Activated CD8-positive, alpha-beta T cell treated with anti-CD3 and anti-CD28 coated beads, Interleukin-2, amount 10 ng/mL, durations not matched to agents 7 days and 5 days (primary cell): Measurements from ENCODE around the gene TDP1. TPM values are rescaled to one million over a fixed set of nuclear protein-coding genes. Genes with fewer than 3 reads are reported as not detected.

Experiments used
- ATAC-seq: fragments of 150-1000 bp; cut with Tn5 transposase; one replicate; pipeline ENCODE4 v1.10.0; 2021; ENCODE audit warnings: moderate library complexity
- CTCF ChIA-PET: fragments of 350-600 bp; sonication (Branson Sonifier 250); formaldehyde crosslinking; loops from one replicate; lab custom pipeline; 2021; ENCODE audit warnings: antibody characterized with exemption; lab: Charles Lee
- POLR2A ChIA-PET: fragments of 350-600 bp; sonication (Branson Sonifier 250); formaldehyde crosslinking; loops from one replicate; lab custom pipeline; 2021; ENCODE audit warnings: antibody characterized with exemption; lab: Charles Lee
- DNase-seq: peaks from one replicate; pipeline ENCODE4 v3.0.0-alpha.2; 2020
- H3K27ac Mint-ChIP-seq: one replicate; pipeline ENCODE4 v1.8.0; 2021; ENCODE audit warnings: mild to moderate bottlenecking, mixed read lengths
- H3K27me3 Mint-ChIP-seq: one replicate; pipeline ENCODE4 v1.8.0; 2021; ENCODE audit warnings: low read depth, mixed read lengths
- H3K36me3 Mint-ChIP-seq: one replicate; pipeline ENCODE4 v1.8.0; 2021; ENCODE audit warnings: low read depth, mixed read lengths
- H3K4me1 Mint-ChIP-seq: one replicate; pipeline ENCODE4 v1.8.0; 2021; ENCODE audit warnings: low read depth, mixed read lengths
- H3K4me3 Mint-ChIP-seq: one replicate; pipeline ENCODE4 v1.8.0; 2021; ENCODE audit warnings: mild to moderate bottlenecking, mixed read lengths
- H3K9me3 Mint-ChIP-seq: one replicate; pipeline ENCODE4 v1.8.0; 2022; ENCODE audit warnings: mixed read lengths; ENCODE audit not compliant: insufficient read depth
- total RNA-seq, 2 experiments: library from RNA; stranded (reverse); gene quantifications; one replicate each; pipeline ENCODE4 v1.2.3, GENCODE V29; 2021

Gene TDP1
- total RNA-seq, result 10 to 100 TPM; 82.0 to 89.7 TPM

DNA sequence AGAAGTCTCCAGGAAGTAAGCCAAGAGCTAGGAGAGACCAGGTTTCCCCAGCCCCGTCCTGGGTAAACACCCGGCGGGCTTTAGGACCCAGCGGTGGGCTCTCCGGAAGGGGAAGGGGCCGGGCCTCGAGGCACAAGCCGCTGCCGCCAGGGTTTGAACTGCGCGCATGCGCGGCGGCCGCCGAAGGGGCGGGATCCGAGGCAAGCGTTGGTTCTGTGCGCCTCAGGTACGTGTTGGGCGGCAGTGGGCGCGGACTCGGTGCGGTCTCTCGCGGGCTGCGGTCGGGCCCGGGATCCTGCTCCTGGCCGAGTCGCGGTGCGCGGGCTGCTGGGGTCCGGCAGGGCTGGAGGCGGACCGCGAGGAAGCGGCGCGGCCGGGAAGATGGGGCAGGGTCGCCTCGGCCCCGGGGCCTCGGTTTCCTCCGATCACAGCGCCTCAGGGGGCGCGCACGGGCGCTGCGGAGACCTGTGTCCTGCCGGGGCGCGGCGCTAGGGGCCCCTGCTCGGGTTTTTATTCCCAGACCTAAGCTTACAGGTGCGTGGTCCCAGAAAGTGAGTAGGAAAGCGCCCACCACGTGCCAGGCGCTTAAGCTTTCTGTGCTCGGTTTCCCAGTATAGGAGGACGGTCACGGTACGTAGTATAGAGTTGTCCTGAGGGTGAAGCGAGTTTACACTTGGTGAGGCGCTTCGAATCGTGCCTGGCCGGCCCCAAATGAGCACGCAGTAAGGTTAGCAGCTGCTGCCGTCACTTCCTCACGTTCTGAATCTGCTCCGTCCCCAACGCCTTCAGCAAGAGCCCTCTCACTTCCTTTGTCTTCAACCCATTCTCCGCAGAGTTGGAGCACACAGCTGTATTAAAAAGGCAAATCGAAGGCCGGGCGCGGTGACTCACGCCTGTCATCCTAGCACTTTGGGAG, at the start of gene TDP1:
Gene TDP1 (plus strand): TSS at position 183 of the 916 bp plus-strand sequence. CDS start 7,188 bp downstream, outside the sequence.
- DNase-seq (peak; percentile 98), ATAC-seq (peak; percentile 69)
- H3K27me3 Mint-ChIP-seq, result no peaks in the 10 kb centered on the region
- peak within 1 kb of the TSS; percentile 98 for H3K27ac Mint-ChIP-seq
- ChIA-PET CTCF (interaction anchor here (1.8 to 12.5 kb wide), 3 partner anchors 17 to 280 kb away, joined by 7 to 96 read pairs (median 34); no protein-coding TSS in a partner anchor), POLR2A (interaction anchor here (0.6 to 2.1 kb wide), 13 partner anchors 9 to 800 kb away, joined by 3 to 13 read pairs (median 4); partner anchors contain the start of genes CALM1 and PSMC1)
- peaks cover 4% of the 10 kb centered on the region for H3K9me3 Mint-ChIP-seq
- H3K36me3 Mint-ChIP-seq, result peaks cover 42% of the 10 kb centered on the region
- H3K4me1 Mint-ChIP-seq, result peaks cover 56% of the 10 kb centered on the region
- peak within 1 kb of the TSS; percentile 99 for H3K4me3 Mint-ChIP-seq

- POLR2A ChIA-PET, result no interaction called here
- Mint-ChIP-seq H3K27me3 (peaks cover 3% of the 10 kb centered on the region), H3K9me3 (no peaks in the 10 kb centered on the region)
Observed at GRCh38 chr14:89906000-89906399, 49.7 kb upstream of the TDP1 start.

DNA sequence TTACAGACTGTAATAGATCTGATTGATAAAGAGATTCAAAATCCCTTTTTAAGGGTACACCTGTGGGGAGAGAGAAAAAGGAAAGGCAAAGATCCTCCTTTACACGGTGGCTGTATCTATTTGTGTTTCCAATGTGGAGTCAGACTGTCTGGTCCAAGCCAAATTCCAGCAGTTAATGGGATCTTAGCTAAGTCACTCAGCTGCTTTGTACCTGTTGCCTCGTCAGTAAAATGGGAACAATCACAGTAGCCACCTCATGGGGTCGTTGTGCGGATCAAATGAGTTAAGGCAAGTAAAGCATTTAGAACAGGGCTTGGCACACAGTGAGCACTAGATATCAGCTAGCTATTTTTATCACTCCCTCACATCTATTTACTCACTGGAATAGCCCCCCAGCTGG, 48.1 kb upstream of the TDP1 start:
- CTCF ChIA-PET, result interaction anchor here (0.8 kb wide), 1 partner anchor 32 kb away, joined by 3 read pairs; no protein-coding TSS in a partner anchor
- H3K4me1 Mint-ChIP-seq, result peaks cover 11% of the 10 kb centered on the region
- no peaks in the 10 kb centered on the region for H3K9me3 Mint-ChIP-seq

More at GRCh38 chr14:89906000-89906399, 49.7 kb upstream of the TDP1 start:
- no peaks in the 10 kb centered on the region for H3K36me3 Mint-ChIP-seq
- no peak for ATAC-seq
- CTCF ChIA-PET, result no interaction called here
- no peak overlapping the region for H3K4me3 Mint-ChIP-seq
- H3K27ac Mint-ChIP-seq, result no peak overlapping the region
- H3K4me1 Mint-ChIP-seq, result peaks cover 11% of the 10 kb centered on the region
- DNase-seq, result no peak

GRCh38 chr14:89908712-89909450, 46.8 kb upstream of the TDP1 start:
- ChIA-PET CTCF (no interaction called here), POLR2A (no interaction called here)
- DNase-seq, result no peak
- Mint-ChIP-seq H3K27me3 (peaks cover 17% of the 10 kb centered on the region), H3K4me1 (peaks cover 3% of the 10 kb centered on the region), H3K4me3 (no peak overlapping the region), H3K36me3 (no peaks in the 10 kb centered on the region), H3K9me3 (no peaks in the 10 kb centered on the region), H3K27ac (no peak overlapping the region)
- no peak for ATAC-seq

More for the DNA sequence above, 48.1 kb upstream of the TDP1 start:
- POLR2A ChIA-PET, result no interaction called here
- no peak overlapping the region for H3K27ac Mint-ChIP-seq
- no peak for ATAC-seq
- no peak for DNase-seq
- peaks cover 12% of the 10 kb centered on the region for H3K27me3 Mint-ChIP-seq
- H3K36me3 Mint-ChIP-seq, result no peaks in the 10 kb centered on the region
- no peak overlapping the region for H3K4me3 Mint-ChIP-seq

- H3K27me3 Mint-ChIP-seq, result peaks cover 19% of the 10 kb centered on the region
Observed at GRCh38 chr14:89909586-89909985, 46.1 kb upstream of the TDP1 start.

DNA sequence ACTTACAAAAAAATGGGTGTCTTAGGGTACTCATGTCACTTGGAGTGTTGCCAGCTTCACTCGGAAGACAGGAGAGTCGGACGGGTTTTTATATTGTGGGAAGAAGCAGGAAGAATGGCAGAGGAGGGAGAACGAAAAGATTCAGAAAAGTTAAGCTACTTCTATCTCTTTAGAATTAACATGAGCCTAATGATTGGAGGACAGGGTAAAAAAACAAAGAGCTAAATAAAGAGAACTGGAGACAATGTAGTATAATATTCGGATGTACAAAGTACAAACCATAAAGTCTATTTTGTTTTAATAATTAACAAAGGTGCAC, 45.1 kb upstream of the TDP1 start:
- ATAC-seq, result no peak
- Mint-ChIP-seq H3K27me3 (peaks cover 19% of the 10 kb centered on the region), H3K4me1 (peaks cover 4% of the 10 kb centered on the region), H3K27ac (no peak overlapping the region), H3K9me3 (no peaks in the 10 kb centered on the region), H3K36me3 (no peaks in the 10 kb centered on the region), H3K4me3 (no peak overlapping the region)
- POLR2A ChIA-PET, result interaction anchor here (1.0 kb wide), 1 partner anchor 500 kb away, joined by 3 read pairs; no protein-coding TSS in a partner anchor
- CTCF ChIA-PET, result interaction anchor here (1.0 to 1.4 kb wide), 3 partner anchors 12 to 733 kb away, joined by 3 to 4 read pairs (median 3); no protein-coding TSS in a partner anchor
- DNase-seq, result no peak

More at GRCh38 chr14:89909586-89909985, 46.1 kb upstream of the TDP1 start:
- no peak overlapping the region for H3K4me3 Mint-ChIP-seq
- POLR2A ChIA-PET, result no interaction called here
- ATAC-seq (no peak), DNase-seq (no peak)
- no peaks in the 10 kb centered on the region for H3K36me3 Mint-ChIP-seq
- H3K27ac Mint-ChIP-seq, result no peak overlapping the region
- no peaks in the 10 kb centered on the region for H3K9me3 Mint-ChIP-seq
- H3K4me1 Mint-ChIP-seq, result no peaks in the 10 kb centered on the region
- CTCF ChIA-PET, result no interaction called here

- POLR2A ChIA-PET, result interaction anchor here (1.0 kb wide), 1 partner anchor 501 kb away, joined by 3 read pairs; no protein-coding TSS in a partner anchor
- peaks cover 19% of the 10 kb centered on the region for H3K27me3 Mint-ChIP-seq
- ATAC-seq (no peak), DNase-seq (no peak)
- no peak overlapping the region for H3K4me3 Mint-ChIP-seq
- H3K36me3 Mint-ChIP-seq, result no peaks in the 10 kb centered on the region
- no peaks in the 10 kb centered on the region for H3K9me3 Mint-ChIP-seq
- no peak overlapping the region for H3K27ac Mint-ChIP-seq
- H3K4me1 Mint-ChIP-seq, result peaks cover 4% of the 10 kb centered on the region
- CTCF ChIA-PET, result interaction anchor here (1.0 to 1.4 kb wide), 3 partner anchors 11 to 733 kb away, joined by 3 to 4 read pairs (median 3); no protein-coding TSS in a partner anchor
Observed at GRCh38 chr14:89911010-89911919, 44.5 kb upstream of the TDP1 start.

DNA sequence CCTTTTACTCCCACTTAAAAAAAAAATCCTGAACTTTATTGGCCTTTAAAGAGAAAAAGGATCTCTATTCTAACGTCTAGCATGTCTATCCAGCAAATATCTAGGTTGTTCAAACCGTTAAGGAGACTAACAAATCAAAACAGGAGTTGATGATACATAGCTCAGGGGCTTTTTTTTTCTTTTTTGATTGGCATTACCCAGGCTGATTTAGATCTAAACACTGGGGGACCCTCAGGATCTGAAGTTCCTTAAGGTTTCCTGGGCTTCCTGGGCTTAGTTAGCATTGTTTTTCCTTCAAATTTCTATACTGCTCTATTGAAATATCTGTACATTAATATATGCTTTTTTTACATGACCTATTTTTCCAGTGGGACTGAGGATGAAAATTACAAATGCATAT, 43.5 kb upstream of the TDP1 start:
- ATAC-seq (no peak), DNase-seq (no peak)
- H3K4me3 Mint-ChIP-seq, result no peak overlapping the region
- no peaks in the 10 kb centered on the region for H3K9me3 Mint-ChIP-seq
- H3K27ac Mint-ChIP-seq, result no peak overlapping the region
- ChIA-PET CTCF (interaction anchor here (0.7 to 1.3 kb wide), 2 partner anchors 541 to 885 kb away, joined by 3 to 5 read pairs; no protein-coding TSS in a partner anchor), POLR2A (no interaction called here)
- H3K27me3 Mint-ChIP-seq, result peaks cover 17% of the 10 kb centered on the region
- H3K4me1 Mint-ChIP-seq, result peaks cover 4% of the 10 kb centered on the region
- no peaks in the 10 kb centered on the region for H3K36me3 Mint-ChIP-seq

DNA sequence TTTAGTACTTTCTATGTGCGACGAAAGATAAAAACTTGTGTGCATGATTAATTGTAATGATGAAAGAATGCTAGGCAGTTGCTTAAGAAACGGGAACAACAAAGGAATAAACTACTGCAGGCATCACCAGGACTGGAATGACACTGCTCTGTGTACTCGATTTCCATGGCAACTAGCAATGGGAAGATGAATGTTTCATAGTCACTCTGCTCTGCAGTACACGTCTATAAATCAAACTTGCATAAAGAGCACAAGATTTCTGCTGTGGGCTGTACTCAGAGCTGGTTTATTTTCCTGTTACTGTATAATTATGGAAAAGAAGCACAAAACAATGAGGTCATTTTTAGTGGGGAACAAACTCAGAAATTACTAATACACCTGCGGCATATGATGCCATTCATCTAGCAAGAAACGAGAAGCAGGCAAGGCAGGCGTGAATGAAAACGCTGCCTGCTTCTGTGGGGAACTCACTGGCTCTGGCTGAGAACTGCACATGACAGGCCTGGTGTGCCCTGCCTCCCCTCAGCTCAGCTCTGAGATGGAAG, 43.0 kb upstream of the TDP1 start:
- ATAC-seq (no peak), DNase-seq (no peak)
- H3K27me3 Mint-ChIP-seq, result peaks cover 17% of the 10 kb centered on the region
- ChIA-PET CTCF (interaction anchor here (0.5 to 2.8 kb wide), 6 partner anchors 61 to 885 kb away, joined by 3 to 12 read pairs (median 3); no protein-coding TSS in a partner anchor), POLR2A (no interaction called here)
- H3K27ac Mint-ChIP-seq, result no peak overlapping the region
- no peaks in the 10 kb centered on the region for H3K9me3 Mint-ChIP-seq
- no peak overlapping the region for H3K4me3 Mint-ChIP-seq
- peaks cover 4% of the 10 kb centered on the region for H3K4me1 Mint-ChIP-seq
- H3K36me3 Mint-ChIP-seq, result no peaks in the 10 kb centered on the region

- ATAC-seq, result no peak
Observed at GRCh38 chr14:89915114-89915878, 40.4 kb upstream of the TDP1 start.

More at GRCh38 chr14:89915114-89915878, 40.4 kb upstream of the TDP1 start:
- DNase-seq, result peak; percentile 73
- Mint-ChIP-seq H3K4me1 (peaks cover 4% of the 10 kb centered on the region), H3K4me3 (no peak overlapping the region), H3K27ac (no peak overlapping the region), H3K27me3 (peaks cover 17% of the 10 kb centered on the region), H3K9me3 (no peaks in the 10 kb centered on the region), H3K36me3 (no peaks in the 10 kb centered on the region)
- ChIA-PET CTCF (interaction anchor here (0.7 to 4.4 kb wide), 11 partner anchors 16 to 887 kb away, joined by 3 to 21 read pairs (median 3); no protein-coding TSS in a partner anchor), POLR2A (no interaction called here)
